SK-N-MC (cell line): ENCODE measurements around the gene EGR2.

Experiments used
- EZH2 ChIP-seq: fragments of 200-600 bp; sonication (generic); IDR thresholded peaks from one replicate; pipeline ENCODE4 v1.6.1; 2017; ENCODE audit warnings: antibody characterized with exemption
- POLR2AphosphoS5 ChIP-seq: IDR thresholded peaks from 2 replicates; pipeline ENCODE4 v1.6.1; 2012; ENCODE audit warnings: mild to moderate bottlenecking, low read depth, low read length, borderline replicate concordance

DNA sequence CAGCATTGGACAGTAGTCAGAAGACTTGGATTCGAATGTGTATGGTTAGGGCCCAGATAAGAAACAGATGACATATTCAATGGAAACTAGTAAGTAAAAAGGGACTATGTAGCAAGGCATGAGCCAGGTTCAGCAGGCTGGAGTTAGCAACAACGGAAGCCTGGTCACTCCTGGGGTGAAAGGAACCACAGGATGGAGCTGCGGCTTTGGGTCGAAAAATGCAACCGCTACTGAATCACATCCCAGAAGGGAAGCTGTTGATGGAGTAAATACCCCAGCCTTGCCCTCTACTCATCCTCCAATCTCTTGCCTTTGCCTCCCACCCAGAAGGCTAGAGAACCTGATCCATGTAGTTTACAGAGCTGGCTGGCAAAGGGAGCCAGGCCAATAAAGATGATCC lies 37.5 kb upstream of the EGR2 start:
- TF ChIP-seq EZH2 (no peak), POLR2AphosphoS5 (no peak)
